GM12878 (cell line): ENCODE data around the gene FGF12. TPM values are rescaled to one million over a fixed set of nuclear protein-coding genes. Genes with fewer than 3 reads are reported as not detected.

ENCODE experiments used
- ATAC-seq: fragments of 200-7000 bp; cut with Tn5 transposase; 3 replicates; pipeline ENCODE4 v1.9.1; 2020; ENCODE audit warnings: mild to moderate bottlenecking, moderate library complexity
- BruUV-seq: library from RNA; stranded (reverse); fragments of 400-500 nt; replicated peaks from 2 replicates; lab custom pipeline; 2021; lab: Mats Ljungman, UMichigan
- CTCF ChIA-PET: fragments of 300-600 bp; sonication (Branson Sonifier 250); formaldehyde crosslinking; extraction: SDS; loops from one replicate; lab custom pipeline; 2021; ENCODE audit warnings: inconsistent platforms; lab: Yijun Ruan, JAX
- POLR2A ChIA-PET: fragments of 350-600 bp; formaldehyde crosslinking; extraction: SDS; loops from one replicate; lab custom pipeline; 2021; ENCODE audit warnings: inconsistent platforms; lab: Charles Lee
- RAD21 ChIA-PET: fragments of 300-600 bp; sonication (Branson Sonifier 250); formaldehyde crosslinking; loops from one replicate; lab custom pipeline; 2023; ENCODE audit warnings: antibody characterized with exemption; ENCODE audit not compliant: unreplicated experiment; lab: Charles Lee
- SMC1A ChIA-PET: fragments of 300-600 bp; sonication (Branson Sonifier 250); formaldehyde crosslinking; loops from one replicate; lab custom pipeline; 2023; ENCODE audit not compliant: unreplicated experiment, uncharacterized antibody; lab: Charles Lee
- DNase-seq: peaks from one replicate; pipeline ENCODE4 v3.0.0-alpha.2; 2011; ENCODE audit warnings: low read depth, low spot score
- FAIRE-seq: peaks from 3 replicates; lab custom pipeline; 2011; peaks lifted over from hg19 to GRCh38; lab: Jason Lieb, UNC
- H2AFZ ChIP-seq: 2 replicates; pipeline ENCODE4 v1.6.0; 2011; ENCODE audit warnings: low read depth, low read length, control low read depth; ENCODE audit not compliant: control insufficient read depth
- H3K27ac ChIP-seq: 2 replicates; pipeline ENCODE4 v1.5.1; 2011; ENCODE audit warnings: control low read depth; ENCODE audit not compliant: control insufficient read depth, insufficient read depth
- H3K27me3 ChIP-seq, 2 experiments: replicated peaks in 1 of 2; 2 replicates each; pipeline versions ENCODE4 v1.6.0 to v1.6.1; 2011; ENCODE audit warnings: low read length in 1 of 2; ENCODE audit not compliant: control insufficient read depth in 2 of 2, insufficient read depth in 2 of 2
- H3K36me3 ChIP-seq, 2 experiments: 2 replicates each; pipeline ENCODE4 v1.5.1; 2011; ENCODE audit warnings: low read length in 1 of 2; ENCODE audit not compliant: control insufficient read depth in 2 of 2, insufficient read depth in 2 of 2
- H3K4me1 ChIP-seq: 2 replicates; pipeline ENCODE4 v1.6.1; 2011; ENCODE audit warnings: mild to moderate bottlenecking, low read length, moderate library complexity, mixed read lengths; ENCODE audit not compliant: control insufficient read depth, insufficient read depth
- H3K4me2 ChIP-seq: 2 replicates; pipeline ENCODE4 v1.6.0; 2011; ENCODE audit warnings: control low read depth; ENCODE audit not compliant: control insufficient read depth, insufficient read depth
- H3K4me3 ChIP-seq: fragments of 200-600 bp; sonication (generic); 2 replicates; pipeline ENCODE4 v1.5.1; 2016
- H3K79me2 ChIP-seq: 2 replicates; pipeline ENCODE4 v1.6.0; 2011; ENCODE audit warnings: low read length; ENCODE audit not compliant: control insufficient read depth, insufficient read depth
- H3K9ac ChIP-seq: 2 replicates; pipeline ENCODE4 v1.8.0; 2011; ENCODE audit warnings: low read length, control low read depth, mixed read lengths; ENCODE audit not compliant: control insufficient read depth, insufficient read depth
- H3K9me3 ChIP-seq: replicated peaks from 3 replicates; pipeline ENCODE4 v1.5.1; 2011; ENCODE audit warnings: mild to moderate bottlenecking, low read length; ENCODE audit not compliant: control insufficient read depth, insufficient read depth
- H4K20me1 ChIP-seq: 2 replicates; pipeline ENCODE4 v1.6.0; 2011; ENCODE audit not compliant: control insufficient read depth, insufficient read depth
- BCLAF1 ChIP-seq: fragments of 450-650 bp; IDR thresholded peaks from 2 replicates; pipeline ENCODE4 v1.6.1; 2017; ENCODE audit warnings: antibody characterized with exemption, mild to moderate bottlenecking, moderate library complexity
- E2F8 ChIP-seq: fragments of 450-650 bp; IDR thresholded peaks from 2 replicates; pipeline ENCODE4 v1.6.1; 2018; ENCODE audit warnings: mild to moderate bottlenecking, low read depth, moderate library complexity; ENCODE audit not compliant: partially characterized antibody
- HSF1 ChIP-seq: fragments of 150-350 bp; IDR thresholded peaks from 2 replicates; pipeline ENCODE4 v1.6.1; 2014; ENCODE audit warnings: mild to moderate bottlenecking, low read depth, low read length
- SP1 ChIP-seq: IDR thresholded peaks from one replicate; pipeline ENCODE4 v1.6.1; 2011; ENCODE audit warnings: low read depth, low read length
- TAF1 ChIP-seq: IDR thresholded peaks from 2 replicates; pipeline ENCODE4 v1.6.1; 2011; ENCODE audit warnings: mild to moderate bottlenecking, low read depth, low read length, borderline replicate concordance
- ZBTB33 ChIP-seq: fragments of 450-650 bp; IDR thresholded peaks from 2 replicates; pipeline ENCODE4 v1.6.1; 2017; ENCODE audit warnings: mild to moderate bottlenecking
- WGBS: methylation state at CpG from one replicate; pipeline ENCODE4 v1.1.6; 2016; ENCODE audit warnings: low lambda C conversion rate; ENCODE audit not compliant: insufficient replicate concordance, insufficient coverage; ENCODE audit errors: missing lambda C conversion rate; 5-methylcytosine and 5-hydroxymethylcytosine counted together
- in situ Hi-C: fragments of 300-500 bp; cut with MboI; formaldehyde crosslinking; loops from 9 replicates; pipeline ENCODE4 v1.14.3; 2018; ENCODE audit warnings: mixed read lengths
- intact Hi-C: fragments of 100-400 bp; cut with micrococcal nuclease; formaldehyde crosslinking; loops from one replicate; pipeline ENCODE4 v1.14.2; 2022; ENCODE audit not compliant: unreplicated experiment
- polyA plus RNA-seq, 11 experiments: library from polyadenylated mRNA; depleted of rRNA in 4 of 11; unstranded in 6 of 11; stranded (reverse) in 5 of 11; fragments of >200 nt; fragmentation: Nextera tagmentation in 4 of 11; fragmentation: Illumina TruSeq in 1 of 11; extraction: Ambion mirVana in 4 of 11; extraction: Trizol in 1 of 11; gene quantifications; 1 replicate in 1 of 11; 2 replicates in 10 of 11; pipeline versions ENCODE4 v1.2.1 to v1.2.3, GENCODE V29; 2011 to 2016; ENCODE audit warnings: inconsistent platforms in 2 of 11, missing spikeins in 2 of 11, low read depth in 1 of 11
- total RNA-seq, 4 experiments: library from RNA; depleted of rRNA in 3 of 4; stranded (reverse); fragments of >200 nt in 3 of 4; fragmentation: Illumina TruSeq in 1 of 4; extraction: Trizol in 1 of 4; gene quantifications; 2 replicates each; pipeline versions ENCODE4 v1.2.1 to v1.2.3, GENCODE V29; 2013 to 2021

FGF12 gene
- total and polyA plus RNA-seq, 10 of the 15 experiments (the other 5 are each of a cell fraction or from before 2014, with no cell fraction given): 0.03 to 0.43 (median 0.13) TPM; not detected in 7

GRCh38 chr3:192367616-192368015 lies 359.7 kb downstream of the FGF12 start (continued):
- TF ChIP-seq HSF1: no peak

- CTCF ChIA-PET: no interaction called here
These were observed 360.4 kb downstream of the FGF12 start for GRCh38 chr3:192366916-192367315.

More at GRCh38 chr3:192366916-192367315, 360.4 kb downstream of the FGF12 start:
- Histone ChIP-seq H3K4me2 (no peak overlapping the region), H3K9ac (no peak overlapping the region), H4K20me1 (no peaks in the 10 kb centered on the region), H2AFZ (no peak overlapping the region), H3K79me2 (no peaks in the 10 kb centered on the region), H3K4me3 (no peak overlapping the region), H3K9me3 (no peaks in the 10 kb centered on the region), H3K4me1 (no peaks in the 10 kb centered on the region), H3K27ac (no peak overlapping the region), H3K36me3 (no peaks in the 10 kb centered on the region), H3K27me3 (no peaks in the 10 kb centered on the region)
- 24% methylated on average over 6 of the region's 6 CpGs for WGBS
- DNase-seq (no peak), ATAC-seq (no peak), FAIRE-seq (no peak)
- in situ Hi-C loops: no loop called here
- intact Hi-C loops: no loop called here
- ChIA-PET POLR2A (no interaction called here), RAD21 (no interaction called here), SMC1A (no interaction called here)
- no TSS peak for BruUV-seq
- TF ChIP-seq TAF1 (no peak), ZBTB33 (no peak), SP1 (no peak), BCLAF1 (no peak), E2F8 (no peak)
